Measurements from ENCODE around the gene MUC13. TPM values are rescaled to one million over a fixed set of nuclear protein-coding genes. Genes with fewer than 3 reads are reported as not detected.
"Not testable (repeated sequence)": the region's sequence is repeated elsewhere in the genome, so short reads cannot be mapped to it uniquely, and the experiment has no call there.

The MUC13 gene
- total RNA-seq, 3 donors from 2014 or later, result 3.9 TPM; not detected in 2

- no peak for DNase-seq (ENCODE audit: low spot score in 2 of 2)
- H3K36me3 ChIP-seq, result no peaks in the 10 kb centered on the region
Observed at GRCh38 chr3:124962403-124962940, 27.9 kb upstream of the MUC13 start.

DNA sequence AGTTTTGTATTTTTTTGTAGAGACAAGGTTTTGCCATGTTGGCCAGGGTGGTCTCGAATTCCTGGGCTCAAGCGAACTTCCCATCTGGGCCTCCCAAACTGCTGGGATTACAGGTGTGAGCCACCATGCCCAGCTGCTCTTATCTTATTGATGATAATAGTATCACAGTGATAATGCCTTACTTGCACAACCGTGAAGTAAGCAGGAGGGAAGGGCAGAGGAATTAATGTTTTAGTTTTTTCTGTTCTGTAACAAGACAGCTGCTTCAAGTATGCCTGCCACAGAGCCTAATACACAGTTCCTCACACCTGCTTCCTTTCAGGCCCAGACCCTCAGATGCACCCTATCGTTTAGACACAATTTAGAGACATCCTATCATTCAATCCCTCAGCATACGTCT lies 26.1 kb upstream of the MUC13 start:
- H3K27ac ChIP-seq, result no peak overlapping the region
- intact Hi-C loops (cut with DNase I; ENCODE audit: low total_unique reads), result no loop called here
- no peaks in the 10 kb centered on the region for H3K9me3 ChIP-seq
- DNase-seq (ENCODE audit: low spot score in 2 of 2), result no peak
- no peak overlapping the region for H3K4me3 ChIP-seq
- no peaks in the 10 kb centered on the region for H3K27me3 ChIP-seq
- H3K4me1 ChIP-seq, result no peaks in the 10 kb centered on the region
- TF ChIP-seq POLR2AphosphoS5 (IDR thresholded peaks at IDR 0.05) (no peak), POLR2A (IDR thresholded peaks at IDR 0.05) (no peak)
- TF ChIP-seq, protein P1, sequence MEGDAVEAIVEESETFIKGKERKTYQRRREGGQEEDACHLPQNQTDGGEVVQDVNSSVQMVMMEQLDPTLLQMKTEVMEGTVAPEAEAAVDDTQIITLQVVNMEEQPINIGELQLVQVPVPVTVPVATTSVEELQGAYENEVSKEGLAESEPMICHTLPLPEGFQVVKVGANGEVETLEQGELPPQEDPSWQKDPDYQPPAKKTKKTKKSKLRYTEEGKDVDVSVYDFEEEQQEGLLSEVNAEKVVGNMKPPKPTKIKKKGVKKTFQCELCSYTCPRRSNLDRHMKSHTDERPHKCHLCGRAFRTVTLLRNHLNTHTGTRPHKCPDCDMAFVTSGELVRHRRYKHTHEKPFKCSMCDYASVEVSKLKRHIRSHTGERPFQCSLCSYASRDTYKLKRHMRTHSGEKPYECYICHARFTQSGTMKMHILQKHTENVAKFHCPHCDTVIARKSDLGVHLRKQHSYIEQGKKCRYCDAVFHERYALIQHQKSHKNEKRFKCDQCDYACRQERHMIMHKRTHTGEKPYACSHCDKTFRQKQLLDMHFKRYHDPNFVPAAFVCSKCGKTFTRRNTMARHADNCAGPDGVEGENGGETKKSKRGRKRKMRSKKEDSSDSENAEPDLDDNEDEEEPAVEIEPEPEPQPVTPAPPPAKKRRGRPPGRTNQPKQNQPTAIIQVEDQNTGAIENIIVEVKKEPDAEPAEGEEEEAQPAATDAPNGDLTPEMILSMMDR (IDR thresholded peaks at IDR 0.05), result no peak
- no peaks in the 10 kb centered on the region for H3K36me3 ChIP-seq

More at GRCh38 chr3:124962403-124962940, 27.9 kb upstream of the MUC13 start:
- no peaks in the 10 kb centered on the region for H3K4me1 ChIP-seq
- H3K4me3 ChIP-seq, result no peak overlapping the region
- TF ChIP-seq POLR2A (IDR thresholded peaks at IDR 0.05) (no peak), POLR2AphosphoS5 (IDR thresholded peaks at IDR 0.05) (no peak)
- TF ChIP-seq, protein P1 (IDR thresholded peaks at IDR 0.05), result no peak
- no peaks in the 10 kb centered on the region for H3K9me3 ChIP-seq
- H3K27me3 ChIP-seq, result no peaks in the 10 kb centered on the region
- no peak overlapping the region for H3K27ac ChIP-seq
- intact Hi-C loops (cut with DNase I; ENCODE audit: low total_unique reads), result no loop called here

DNA sequence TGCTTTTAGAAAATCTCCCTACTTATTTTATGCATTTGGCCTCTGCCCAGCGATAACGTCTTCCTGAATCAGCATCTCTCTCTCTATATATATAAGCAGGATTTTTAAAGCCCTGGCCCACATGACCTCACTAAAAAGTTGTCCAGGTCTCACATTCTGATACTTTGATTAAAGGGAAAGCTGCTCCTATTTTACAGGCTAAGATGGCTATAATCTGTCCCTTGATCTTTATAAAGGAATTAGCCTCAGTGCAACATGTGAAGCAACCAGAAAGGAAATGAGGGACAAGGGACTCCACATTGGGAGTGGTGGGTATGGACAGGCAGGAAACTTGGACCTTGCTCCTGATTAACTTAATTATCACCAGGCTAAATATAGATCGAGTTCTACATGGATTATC lies 25.6 kb upstream of the MUC13 start:
- Histone ChIP-seq H3K9me3 (no peaks in the 10 kb centered on the region), H3K4me1 (no peaks in the 10 kb centered on the region), H3K27ac (no peak overlapping the region), H3K36me3 (no peaks in the 10 kb centered on the region), H3K4me3 (no peak overlapping the region), H3K27me3 (no peaks in the 10 kb centered on the region)
- intact Hi-C loops (cut with DNase I; ENCODE audit: low total_unique reads), result no loop called here
- TF ChIP-seq POLR2A (IDR thresholded peaks at IDR 0.05) (no peak), POLR2AphosphoS5 (IDR thresholded peaks at IDR 0.05) (no peak)
- TF ChIP-seq, protein P1 (IDR thresholded peaks at IDR 0.05), result no peak
- no peak for DNase-seq (ENCODE audit: low spot score in 2 of 2)

DNA sequence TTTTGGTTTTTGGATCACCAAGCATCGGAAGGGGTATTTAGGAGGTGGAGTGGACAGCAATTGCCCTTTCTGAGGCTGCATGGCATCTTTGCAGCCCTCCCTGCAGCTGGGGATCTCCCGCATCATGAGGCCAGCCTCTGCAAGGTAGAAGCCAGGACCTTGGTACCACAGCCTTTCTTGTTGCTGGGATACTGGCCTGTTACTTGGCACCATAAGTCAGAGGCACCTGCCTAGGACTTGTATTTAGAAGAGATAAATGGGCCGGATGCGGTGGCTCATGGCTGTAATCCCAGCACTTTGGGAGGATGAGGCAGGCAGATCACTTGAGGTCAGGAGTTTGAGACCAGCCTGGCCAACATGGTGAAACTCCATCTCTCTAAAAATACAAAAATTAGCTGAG lies 23.4 kb upstream of the MUC13 start:
- H3K27ac ChIP-seq; H3K4me1 ChIP-seq; intact Hi-C loops (cut with DNase I; ENCODE audit: low total_unique reads); H3K9me3 ChIP-seq; DNase-seq (ENCODE audit: low spot score in 2 of 2); H3K36me3 ChIP-seq; H3K4me3 ChIP-seq; H3K27me3 ChIP-seq: not testable (repeated sequence)

DNA sequence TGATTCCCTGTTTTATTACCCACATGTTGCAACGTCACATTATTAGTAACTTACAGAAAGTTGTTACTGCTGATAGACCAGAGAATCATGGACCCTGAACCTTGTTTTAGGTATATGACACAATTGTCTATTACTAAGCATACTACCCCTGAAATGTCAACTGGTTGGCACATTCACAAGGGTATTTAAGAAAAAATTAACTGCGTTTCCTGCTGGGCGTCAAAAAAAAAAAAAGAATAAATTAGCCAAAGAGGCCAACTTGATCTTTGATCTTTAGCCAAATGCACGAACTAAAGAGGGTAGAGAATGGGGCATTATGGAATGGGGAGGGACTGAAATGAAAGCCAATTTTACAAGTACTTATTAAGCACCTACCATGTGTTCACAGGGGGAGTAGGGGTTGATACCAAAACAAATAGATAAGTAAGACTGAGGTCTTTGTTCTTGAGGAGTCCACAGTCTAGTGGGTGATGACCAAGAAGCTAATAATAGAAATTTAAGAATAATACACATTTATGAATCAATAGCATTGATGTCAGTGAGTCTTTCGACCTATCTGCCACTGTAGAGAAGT lies 17.8 kb upstream of the MUC13 start:
- H3K4me1 ChIP-seq, result no peaks in the 10 kb centered on the region
- no peaks in the 10 kb centered on the region for H3K9me3 ChIP-seq
- H3K36me3 ChIP-seq, result no peaks in the 10 kb centered on the region
- H3K27me3 ChIP-seq, result no peaks in the 10 kb centered on the region
- no peak overlapping the region for H3K27ac ChIP-seq
- no peak overlapping the region for H3K4me3 ChIP-seq
- no peak for TF ChIP-seq POLR2AphosphoS5 (IDR thresholded peaks at IDR 0.05)
- TF ChIP-seq, protein P1 (IDR thresholded peaks at IDR 0.05), result no peak
- TF ChIP-seq POLR2A (IDR thresholded peaks at IDR 0.05), result no peak
- intact Hi-C loops (cut with DNase I; ENCODE audit: low total_unique reads), result no loop called here
- no peak for DNase-seq (ENCODE audit: low spot score in 2 of 2)

All from breast epithelium (tissue), 4 donors.